Measurements from ENCODE around the gene ZMAT3. TPM values are rescaled to one million over a fixed set of nuclear protein-coding genes. Genes with fewer than 3 reads are reported as not detected.

The ZMAT3 gene
- total and polyA plus RNA-seq, 2 of the 4 experiments (the other 2 are of a cell fraction) = 11.7 to 14.3 TPM

DNA sequence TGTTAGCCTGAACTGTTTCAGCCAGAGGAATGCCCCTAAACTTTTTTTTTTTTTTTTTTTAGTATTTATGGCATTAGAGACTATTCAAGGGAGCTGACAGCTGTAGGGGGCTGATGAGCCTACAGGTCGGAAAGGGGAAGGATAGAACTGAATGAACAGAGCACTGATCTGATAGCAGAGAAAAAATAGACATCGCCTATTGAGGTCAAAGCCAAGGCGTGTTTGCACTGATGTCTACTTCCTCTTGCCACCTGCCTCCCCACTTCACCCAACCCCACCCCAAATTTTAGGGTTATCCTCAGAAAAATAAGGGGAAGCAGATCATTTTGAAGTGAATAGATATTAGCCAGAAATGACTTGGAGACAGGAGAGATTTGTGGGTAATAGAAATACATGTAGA is 3.0 kb upstream of the ZMAT3 start:
- H3K4me2 ChIP-seq (ENCODE audit: low read depth, low read length) = no peak overlapping the region
- intact Hi-C loops (cut with micrococcal nuclease) (loop anchor here (5.0 kb wide), 1 partner anchor 57 kb away; no protein-coding TSS in a partner anchor), in situ Hi-C loops (cut with MboI; ENCODE audit: low sequenced_read_pairs) (no loop called here), dilution Hi-C loops (cut with HindIII; ENCODE audit: low sequenced_read_pairs, unreplicated experiment) (no loop called here)
- no peak overlapping the region for H2AFZ ChIP-seq (replicated peaks; ENCODE audit: low read length, poor library complexity)
- BruUV-seq (replicated peaks) = no TSS peak
- peaks cover 4% of the 10 kb centered on the region; the same call in 1 of the 2 replicates for H3K9me1 ChIP-seq (ENCODE audit: insufficient read depth, low read length)
- H2AK5ac ChIP-seq (ENCODE audit: low read depth, low read length) = no peak overlapping the region
- no peak overlapping the region for H3K23ac ChIP-seq (ENCODE audit: low read depth, low read length)
- H4K20me1 ChIP-seq (ENCODE audit: insufficient read depth, low read length) = peaks cover 3% of the 10 kb centered on the region; the same call in 1 of the 2 replicates
- no peak overlapping the region for H3K56ac ChIP-seq (ENCODE audit: extremely low read depth, insufficient read depth, low read length)
- H4K8ac ChIP-seq (ENCODE audit: low read depth in 2 of 2, low read length in 2 of 2) = no peak overlapping the region
- ChIA-PET POLR2A (ENCODE audit: unreplicated experiment) (no interaction called here), CTCF (no interaction called here)
- no peak for ATAC-seq (ENCODE audit: low read depth)
- H3K9me3 ChIP-seq (ENCODE audit: control insufficient read depth, insufficient read depth, low read length) = no peaks in the 10 kb centered on the region
- no peak for DNase-seq
- H3K9ac ChIP-seq (ENCODE audit: low read depth, low read length) = no peak overlapping the region
- no peak overlapping the region for H3K4ac ChIP-seq (ENCODE audit: low read depth, low read length)
- H3K36me3 ChIP-seq (ENCODE audit: control insufficient read depth, insufficient read depth, low read length) = no peaks in the 10 kb centered on the region
- no peak overlapping the region for H2BK120ac ChIP-seq (ENCODE audit: low read depth, low read length)
- no peak overlapping the region for H3K4me3 ChIP-seq (ENCODE audit: insufficient read depth, low read depth, low read length)
- H3K79me1 ChIP-seq (ENCODE audit: low read depth in 1 of 2, low read length in 2 of 2) = peaks cover 0 to 13% of the 10 kb centered on the region in 2 experiments; a peak in 3 of 4 replicates
- H4K91ac ChIP-seq (ENCODE audit: insufficient read depth, low read depth, low read length) = no peak overlapping the region
- no peak overlapping the region for H3K27ac ChIP-seq (ENCODE audit: insufficient read depth, low read length)
- H3K18ac ChIP-seq (ENCODE audit: low read depth, low read length) = no peak overlapping the region
- no peak overlapping the region for H2AK9ac ChIP-seq (replicated peaks; ENCODE audit: low read depth, low read length, poor library complexity)
- H2BK20ac ChIP-seq (ENCODE audit: low read depth, low read length) = no peak overlapping the region
- no peak overlapping the region for H2BK15ac ChIP-seq (ENCODE audit: low read depth, low read length)
- H3K14ac ChIP-seq (replicated peaks; ENCODE audit: low read depth, low read length) = no peak overlapping the region
- WGBS, 2 experiments (ENCODE audit: extremely low coverage in 2 of 2, insufficient read length in 1 of 2) = no CpG with 5 or more reads among the region's 3 CpGs
- H4K5ac ChIP-seq (ENCODE audit: low read depth, low read length) = no peak overlapping the region
- H2BK5ac ChIP-seq (ENCODE audit: low read depth, low read length, poor library complexity, severe bottlenecking) = no peak overlapping the region
- TF ChIP-seq CEBPB (IDR thresholded peaks at IDR 0.05; ENCODE audit: low read depth, low read length) (no peak), RFX5 (IDR thresholded peaks at IDR 0.05; ENCODE audit: low read depth, low read length) (no peak), MAFK (IDR thresholded peaks at IDR 0.05; ENCODE audit: low read depth, low read length) (no peak)
- TF ChIP-seq, protein P1, sequence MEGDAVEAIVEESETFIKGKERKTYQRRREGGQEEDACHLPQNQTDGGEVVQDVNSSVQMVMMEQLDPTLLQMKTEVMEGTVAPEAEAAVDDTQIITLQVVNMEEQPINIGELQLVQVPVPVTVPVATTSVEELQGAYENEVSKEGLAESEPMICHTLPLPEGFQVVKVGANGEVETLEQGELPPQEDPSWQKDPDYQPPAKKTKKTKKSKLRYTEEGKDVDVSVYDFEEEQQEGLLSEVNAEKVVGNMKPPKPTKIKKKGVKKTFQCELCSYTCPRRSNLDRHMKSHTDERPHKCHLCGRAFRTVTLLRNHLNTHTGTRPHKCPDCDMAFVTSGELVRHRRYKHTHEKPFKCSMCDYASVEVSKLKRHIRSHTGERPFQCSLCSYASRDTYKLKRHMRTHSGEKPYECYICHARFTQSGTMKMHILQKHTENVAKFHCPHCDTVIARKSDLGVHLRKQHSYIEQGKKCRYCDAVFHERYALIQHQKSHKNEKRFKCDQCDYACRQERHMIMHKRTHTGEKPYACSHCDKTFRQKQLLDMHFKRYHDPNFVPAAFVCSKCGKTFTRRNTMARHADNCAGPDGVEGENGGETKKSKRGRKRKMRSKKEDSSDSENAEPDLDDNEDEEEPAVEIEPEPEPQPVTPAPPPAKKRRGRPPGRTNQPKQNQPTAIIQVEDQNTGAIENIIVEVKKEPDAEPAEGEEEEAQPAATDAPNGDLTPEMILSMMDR (conservative IDR thresholded peaks at IDR 0.05; ENCODE audit: low read depth, low read length) = no peak
- no peaks in the 10 kb centered on the region for H3K27me3 ChIP-seq (ENCODE audit: control insufficient read depth, insufficient read depth, low read length)
- peaks cover 2% of the 10 kb centered on the region; the same call in 1 of the 2 replicates for H3K4me1 ChIP-seq (ENCODE audit: control insufficient read depth, insufficient read depth, low read length)

Data from IMR-90 (cell line).